ENCODE data around the gene ATAD2B.

GRCh38 chr2:23901966-23902846 lies 24.7 kb downstream of the ATAD2B start:
- TF ChIP-seq CTCF (IDR thresholded peaks at IDR 0.05) = no peak
- TF ChIP-seq EP300 (IDR thresholded peaks at IDR 0.05; ENCODE audit: low read depth) = no peak
- no peak for TF ChIP-seq POLR2A (IDR thresholded peaks at IDR 0.05)

Data from transverse colon (tissue), 3 donors.